MM.1S (cell line): ENCODE measurements around the gene ITGB5.
A peak's percentile ranks its signal among the peaks of the same experiment; 100 is the strongest.

ENCODE experiments used
- DNase-seq: peaks from one replicate; pipeline ENCODE4 v3.0.0-alpha.2; 2015
- H2AFZ ChIP-seq: fragments of 300-600 bp; sonication (generic); 2 replicates; pipeline ENCODE4 v1.6.0; 2016; ENCODE audit warnings: antibody characterized with exemption, low read length
- H3F3A ChIP-seq: fragments of 300-600 bp; sonication (generic); 2 replicates; pipeline ENCODE4 v1.6.1; 2016; ENCODE audit warnings: mild to moderate bottlenecking, antibody characterized with exemption, low read length, moderate library complexity, mixed read lengths; ENCODE audit not compliant: insufficient read depth
- H3K27ac ChIP-seq: fragments of 300-600 bp; sonication (generic); 2 replicates; pipeline ENCODE4 v1.5.1; 2016; ENCODE audit warnings: mild to moderate bottlenecking, low read length
- H3K27me3 ChIP-seq: fragments of 300-600 bp; sonication (generic); replicated peaks from 2 replicates; pipeline ENCODE4 v1.6.0; 2016; ENCODE audit warnings: low read length; ENCODE audit not compliant: insufficient read depth
- H3K36me3 ChIP-seq: fragments of 300-600 bp; sonication (generic); replicated peaks from 2 replicates; pipeline ENCODE4 v1.6.1; 2016; ENCODE audit warnings: mild to moderate bottlenecking, low read length, mixed read lengths; ENCODE audit not compliant: insufficient read depth
- H3K4me1 ChIP-seq: fragments of 300-600 bp; sonication (generic); 2 replicates; pipeline ENCODE4 v1.6.1; 2016; ENCODE audit warnings: low read length, mixed read lengths
- H3K4me2 ChIP-seq: fragments of 300-600 bp; sonication (generic); 2 replicates; pipeline ENCODE4 v1.6.0; 2016; ENCODE audit warnings: low read depth, low read length
- H3K4me3 ChIP-seq: fragments of 300-600 bp; sonication (generic); 2 replicates; pipeline ENCODE4 v1.5.1; 2016; ENCODE audit warnings: low read length, mixed read lengths
- H3K79me2 ChIP-seq: fragments of 300-600 bp; sonication (generic); 2 replicates; pipeline ENCODE4 v1.6.1; 2016; ENCODE audit warnings: mixed run types, low read length, mixed read lengths
- H3K9ac ChIP-seq: fragments of 300-600 bp; sonication (generic); 2 replicates; pipeline ENCODE4 v1.6.1; 2016; ENCODE audit warnings: low read length, mixed read lengths
- H3K9me2 ChIP-seq: fragments of 300-600 bp; sonication (generic); replicated peaks from 2 replicates; pipeline ENCODE4 v1.6.1; 2016; ENCODE audit warnings: mild to moderate bottlenecking, low read length, mixed read lengths; ENCODE audit not compliant: insufficient read depth
- H3K9me3 ChIP-seq: fragments of 300-600 bp; sonication (generic); replicated peaks from 2 replicates; pipeline ENCODE4 v1.6.1; 2016; ENCODE audit warnings: mild to moderate bottlenecking, low read length, mixed read lengths; ENCODE audit not compliant: insufficient read depth
- H4K20me1 ChIP-seq: fragments of 300-600 bp; sonication (generic); 2 replicates; pipeline ENCODE4 v1.6.1; 2016; ENCODE audit warnings: mild to moderate bottlenecking, low read length, moderate library complexity, mixed read lengths; ENCODE audit not compliant: insufficient read depth
- EZH2 ChIP-seq: fragments of 300-600 bp; sonication (generic); optimal IDR thresholded peaks from 2 replicates; pipeline ENCODE3; 2017; ENCODE audit warnings: low read depth, mild to moderate bottlenecking, antibody characterized with exemption, low read length, mixed read lengths
- EZH2phosphoT487 ChIP-seq: fragments of 300-600 bp; sonication (generic); IDR thresholded peaks from 2 replicates; pipeline ENCODE4 v1.6.1; 2018; ENCODE audit warnings: antibody characterized with exemption, low read length
- TF ChIP-seq, protein P1 (sequence below): fragments of 300-600 bp; sonication (generic); IDR thresholded peaks from 2 replicates; pipeline ENCODE4 v1.5.1; 2016; ENCODE audit warnings: antibody characterized with exemption, low read length, mixed read lengths

The ITGB5 gene

DNA sequence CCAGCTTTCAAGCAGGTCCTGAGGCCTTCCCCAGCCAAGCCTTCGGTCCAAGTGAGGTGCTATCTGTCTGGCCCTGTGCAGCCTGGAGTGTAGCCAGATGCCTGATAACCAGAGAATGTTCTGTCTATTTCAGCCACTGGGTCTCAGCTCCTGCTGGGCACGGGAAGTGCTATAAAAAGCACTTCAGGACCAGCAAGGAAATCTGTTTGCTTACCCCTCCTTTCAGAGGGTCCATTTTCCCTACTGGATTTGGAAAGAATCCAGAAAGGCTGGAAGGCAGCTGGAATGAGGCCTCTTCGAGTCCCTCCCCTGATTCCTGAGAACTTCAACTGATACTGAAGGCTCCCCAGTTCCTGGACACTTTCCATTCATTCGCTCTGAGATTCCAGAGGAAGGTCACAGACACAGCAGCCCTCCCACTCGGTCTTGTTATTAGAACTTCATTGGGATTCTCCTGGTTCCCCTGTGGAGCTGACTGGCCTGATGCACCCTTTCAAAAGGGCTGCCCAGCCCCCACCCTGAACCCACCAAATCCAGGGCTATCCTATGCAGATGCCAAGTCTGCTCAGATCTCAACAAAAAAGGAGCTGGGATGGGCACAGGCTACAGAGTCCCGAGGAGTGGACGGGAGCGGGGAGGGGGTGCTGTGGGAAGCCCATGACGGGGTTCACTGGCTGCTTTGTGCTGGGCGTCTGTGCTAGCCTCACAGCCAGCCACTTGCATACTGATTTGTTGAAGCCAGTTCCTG lies 86.5 kb downstream of the ITGB5 start:
- Histone ChIP-seq H3K27ac (no peak overlapping the region), H3K9ac (no peak overlapping the region), H4K20me1 (no peaks in the 10 kb centered on the region), H3K79me2 (no peaks in the 10 kb centered on the region), H3F3A (peaks cover 9% of the 10 kb centered on the region; the same call in 1 of the 2 replicates), H3K27me3 (no peaks in the 10 kb centered on the region), H3K4me2 (no peak overlapping the region), H3K4me1 (peaks cover 13% of the 10 kb centered on the region; the same call in 1 of the 2 replicates), H3K9me3 (no peaks in the 10 kb centered on the region), H3K4me3 (no peak overlapping the region), H3K36me3 (no peaks in the 10 kb centered on the region), H3K9me2 (no peaks in the 10 kb centered on the region), H2AFZ (no peak overlapping the region)
- no peak for DNase-seq
- TF ChIP-seq, protein P1, sequence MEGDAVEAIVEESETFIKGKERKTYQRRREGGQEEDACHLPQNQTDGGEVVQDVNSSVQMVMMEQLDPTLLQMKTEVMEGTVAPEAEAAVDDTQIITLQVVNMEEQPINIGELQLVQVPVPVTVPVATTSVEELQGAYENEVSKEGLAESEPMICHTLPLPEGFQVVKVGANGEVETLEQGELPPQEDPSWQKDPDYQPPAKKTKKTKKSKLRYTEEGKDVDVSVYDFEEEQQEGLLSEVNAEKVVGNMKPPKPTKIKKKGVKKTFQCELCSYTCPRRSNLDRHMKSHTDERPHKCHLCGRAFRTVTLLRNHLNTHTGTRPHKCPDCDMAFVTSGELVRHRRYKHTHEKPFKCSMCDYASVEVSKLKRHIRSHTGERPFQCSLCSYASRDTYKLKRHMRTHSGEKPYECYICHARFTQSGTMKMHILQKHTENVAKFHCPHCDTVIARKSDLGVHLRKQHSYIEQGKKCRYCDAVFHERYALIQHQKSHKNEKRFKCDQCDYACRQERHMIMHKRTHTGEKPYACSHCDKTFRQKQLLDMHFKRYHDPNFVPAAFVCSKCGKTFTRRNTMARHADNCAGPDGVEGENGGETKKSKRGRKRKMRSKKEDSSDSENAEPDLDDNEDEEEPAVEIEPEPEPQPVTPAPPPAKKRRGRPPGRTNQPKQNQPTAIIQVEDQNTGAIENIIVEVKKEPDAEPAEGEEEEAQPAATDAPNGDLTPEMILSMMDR = no peak
- TF ChIP-seq EZH2phosphoT487 = no peak
- no peak for TF ChIP-seq EZH2

DNA sequence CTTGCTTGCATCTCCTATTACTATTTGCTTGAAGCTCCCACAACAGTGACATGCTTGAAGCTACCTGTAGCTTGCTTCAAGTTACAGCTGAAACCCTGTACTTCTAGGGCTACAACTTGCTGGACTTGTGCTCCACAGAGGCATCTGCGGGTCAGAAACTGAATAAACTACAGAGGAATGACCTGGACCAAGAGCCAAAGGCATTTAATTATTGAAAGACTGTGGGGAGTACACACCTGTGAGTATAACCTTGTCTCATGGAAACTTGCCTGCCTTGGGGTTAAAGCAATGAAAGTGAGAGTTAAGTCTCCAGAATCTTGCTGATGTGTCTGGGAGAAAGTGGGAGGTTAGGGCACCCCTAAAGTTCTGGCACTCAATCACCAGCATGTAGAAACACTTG lies 87.1 kb downstream of the ITGB5 start:
- no peak overlapping the region for H3K4me3 ChIP-seq
- H3K27ac ChIP-seq = no peak overlapping the region
- no peaks in the 10 kb centered on the region for H4K20me1 ChIP-seq
- H3K27me3 ChIP-seq = no peaks in the 10 kb centered on the region
- no peaks in the 10 kb centered on the region for H3K79me2 ChIP-seq
- no peak overlapping the region for H3K4me2 ChIP-seq
- H2AFZ ChIP-seq = no peak overlapping the region
- H3K9me2 ChIP-seq = no peaks in the 10 kb centered on the region
- H3K4me1 ChIP-seq = peaks cover 13% of the 10 kb centered on the region; the same call in 1 of the 2 replicates
- no peaks in the 10 kb centered on the region for H3K9me3 ChIP-seq
- no peak overlapping the region for H3K9ac ChIP-seq
- TF ChIP-seq EZH2phosphoT487 = no peak
- TF ChIP-seq, protein P1 = no peak
- no peak for TF ChIP-seq EZH2
- peak; percentile 24 for DNase-seq
- peaks cover 9% of the 10 kb centered on the region; the same call in 1 of the 2 replicates for H3F3A ChIP-seq
- H3K36me3 ChIP-seq = no peaks in the 10 kb centered on the region

DNA sequence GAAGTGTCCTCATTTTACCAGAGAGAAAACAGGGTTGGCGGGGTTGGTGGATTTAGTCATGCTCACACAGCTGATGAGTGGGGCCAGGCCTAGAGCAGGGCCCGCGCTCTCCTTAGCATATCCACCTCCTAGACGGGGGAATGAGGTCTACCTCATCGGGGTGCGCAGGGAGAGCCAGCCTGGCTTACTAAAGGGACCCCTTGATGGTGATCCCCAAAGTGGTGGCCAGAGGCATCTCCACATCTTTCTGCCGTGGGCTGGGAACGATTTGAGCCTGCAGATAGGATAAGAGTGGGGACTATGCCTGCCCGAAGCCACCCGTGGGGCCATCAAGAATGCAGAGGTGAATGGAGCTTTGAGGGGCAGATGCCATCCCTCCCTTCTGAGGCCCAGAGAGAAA lies 87.5 kb downstream of the ITGB5 start:
- Histone ChIP-seq H4K20me1 (no peaks in the 10 kb centered on the region), H2AFZ (no peak overlapping the region), H3K36me3 (no peaks in the 10 kb centered on the region), H3K79me2 (no peaks in the 10 kb centered on the region), H3K9ac (no peak overlapping the region), H3K4me3 (no peak overlapping the region), H3F3A (peaks cover 9% of the 10 kb centered on the region; the same call in 1 of the 2 replicates), H3K27ac (no peak overlapping the region), H3K4me2 (no peak overlapping the region), H3K9me2 (no peaks in the 10 kb centered on the region), H3K9me3 (no peaks in the 10 kb centered on the region), H3K4me1 (peaks cover 13% of the 10 kb centered on the region; the same call in 1 of the 2 replicates), H3K27me3 (no peaks in the 10 kb centered on the region)
- TF ChIP-seq, protein P1 = no peak
- no peak for TF ChIP-seq EZH2phosphoT487
- TF ChIP-seq EZH2 = no peak
- no peak for DNase-seq
